T follicular helper cell (primary cell): ENCODE data around the gene ATP13A3.

Experiments
- DNase-seq: peaks from one replicate; pipeline ENCODE4 v3.0.0-alpha.2; 2020; ENCODE audit warnings: low read depth

ATP13A3 gene

DNA sequence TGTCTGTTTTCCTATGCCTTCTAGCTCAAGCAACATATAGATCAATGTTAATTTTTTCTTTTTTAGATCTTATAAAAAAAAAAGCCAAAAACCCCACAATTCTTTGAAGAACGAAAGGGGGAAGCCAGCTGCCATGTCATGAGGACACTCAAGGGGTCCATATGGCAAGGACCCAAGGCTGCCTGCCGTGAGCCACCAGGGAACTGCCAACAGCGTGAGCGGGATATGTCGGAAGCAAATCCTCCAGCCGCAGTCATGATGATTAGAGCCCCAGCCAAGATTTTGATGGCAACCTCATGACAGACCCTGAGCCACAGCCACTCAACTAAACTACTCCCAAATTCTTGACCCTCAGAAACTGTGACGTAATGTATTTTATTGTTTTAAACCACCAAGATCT lies 94.2 kb downstream of the ATP13A3 start:
- no peak for DNase-seq

DNA sequence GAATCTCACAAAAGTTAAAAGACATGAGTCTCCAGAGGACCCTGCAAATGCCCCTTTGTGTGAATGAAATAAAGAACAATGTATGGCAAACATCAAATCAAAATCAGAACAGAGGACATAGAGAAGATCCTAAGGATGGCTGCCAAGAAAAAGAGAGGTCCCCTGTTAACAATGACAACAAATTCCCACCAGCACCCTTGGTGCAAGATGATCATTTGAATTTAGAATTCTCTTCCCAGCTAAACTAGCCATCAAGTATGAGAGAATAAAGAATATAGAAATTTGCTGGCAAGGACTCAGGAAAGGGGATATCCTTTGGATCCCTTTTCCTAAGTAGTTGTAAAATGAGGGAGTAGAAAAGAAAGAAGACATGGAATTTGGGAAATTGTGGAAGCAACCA lies 96.0 kb downstream of the ATP13A3 start:
- no peak for DNase-seq

DNA sequence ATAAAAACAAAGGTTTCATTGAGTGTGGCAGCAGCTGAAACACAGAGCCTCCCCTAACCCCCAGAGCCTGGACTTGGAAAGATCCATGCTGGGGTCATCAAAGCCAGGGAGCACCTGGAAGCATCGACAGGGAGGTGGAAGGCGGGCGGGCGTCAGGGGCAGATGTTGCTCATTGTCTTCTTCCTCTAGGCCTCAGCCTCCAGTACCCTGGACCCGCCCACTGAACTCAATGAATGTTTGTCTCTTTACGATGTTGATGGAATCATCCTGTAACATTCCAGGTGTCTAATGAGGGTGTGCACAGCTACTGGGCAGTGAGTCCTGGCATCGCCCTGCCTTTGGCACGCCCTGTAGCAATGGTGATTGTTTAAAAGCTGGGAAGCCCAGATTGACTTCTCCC lies 97.5 kb downstream of the ATP13A3 start:
- DNase-seq = no peak

DNA sequence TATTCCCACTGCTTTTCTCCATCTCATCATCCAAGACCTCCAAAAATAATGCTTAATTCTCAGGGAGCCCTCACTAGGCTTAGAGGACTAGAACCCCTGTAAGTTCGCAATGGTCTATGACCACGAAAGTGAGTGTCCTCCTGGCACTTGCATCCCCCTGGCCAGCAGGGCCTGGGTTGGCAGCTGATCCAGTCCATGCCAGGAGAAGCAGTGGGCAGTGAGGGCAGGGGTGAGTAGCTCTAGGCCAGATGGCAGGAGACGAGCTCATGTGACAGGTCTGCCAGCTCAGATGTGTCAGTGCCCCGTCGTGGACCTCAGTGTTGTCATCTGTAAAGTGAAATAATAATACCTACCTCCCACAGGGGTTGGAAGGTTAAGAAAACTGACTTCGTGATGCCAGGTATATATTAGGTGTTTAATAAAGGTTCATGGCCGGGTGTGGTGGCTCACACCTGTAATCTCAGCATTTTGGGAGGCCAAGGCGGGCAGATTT lies 98.8 kb downstream of the ATP13A3 start:
- no peak for DNase-seq

DNA sequence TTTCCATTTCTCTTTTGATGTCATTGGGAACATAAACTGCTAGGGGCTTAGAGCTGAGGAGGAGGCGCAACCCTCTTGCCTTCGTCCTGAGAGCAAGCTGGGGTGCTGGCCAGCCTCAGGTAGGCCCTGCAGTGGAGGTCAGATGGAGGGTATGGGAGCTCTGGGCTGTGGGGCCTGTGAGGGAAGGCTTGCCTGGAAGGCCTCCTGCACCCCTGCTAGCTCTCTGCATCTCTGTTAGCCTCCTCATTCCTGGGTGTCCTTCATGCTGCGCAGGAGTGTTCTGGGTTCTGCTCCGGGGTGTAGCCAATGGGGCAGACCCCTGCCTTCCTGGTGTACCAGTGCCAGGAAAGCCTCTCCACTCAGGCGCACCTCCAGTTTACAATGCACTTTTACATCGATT lies 99.5 kb downstream of the ATP13A3 start:
- DNase-seq = no peak

DNA sequence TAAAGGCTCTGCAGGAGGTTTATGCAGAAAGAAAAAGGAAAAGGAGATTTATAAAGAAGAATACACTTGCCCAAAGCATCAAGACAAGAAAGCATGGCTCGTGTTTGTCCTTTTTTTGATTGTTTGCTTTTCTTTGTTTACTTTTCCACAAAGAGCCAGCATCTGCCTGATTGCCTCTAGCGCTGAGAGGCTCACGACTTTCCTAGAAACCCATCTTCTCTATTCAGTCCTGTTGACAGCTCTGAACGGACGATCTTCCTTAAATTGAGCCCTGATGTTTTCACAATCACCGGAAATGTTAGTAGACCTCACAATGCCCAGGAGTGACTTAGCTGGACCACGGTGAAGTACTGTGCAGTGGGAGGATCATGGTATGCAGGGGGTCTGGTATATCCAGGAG lies 100.2 kb downstream of the ATP13A3 start:
- no peak for DNase-seq

DNA sequence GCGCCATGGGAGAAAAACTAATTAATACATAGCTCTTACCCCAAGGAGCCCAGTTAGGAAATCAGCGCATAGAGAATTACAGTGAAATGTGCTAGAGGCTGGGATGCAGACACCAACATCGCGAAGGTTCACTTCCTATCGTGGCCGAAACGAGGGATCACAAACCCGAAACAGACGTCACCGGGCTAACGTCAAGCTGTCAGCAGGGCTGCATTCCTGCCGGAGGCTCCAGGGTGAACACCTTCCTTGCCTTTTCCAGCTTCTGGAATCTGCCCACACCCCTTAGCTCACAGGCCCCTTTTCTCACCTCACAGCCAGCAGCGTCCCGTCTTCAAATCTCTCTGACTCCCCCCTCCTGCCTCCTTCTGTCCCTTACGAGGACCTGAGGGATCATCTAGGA lies 100.7 kb downstream of the ATP13A3 start:
- no peak for DNase-seq

DNA sequence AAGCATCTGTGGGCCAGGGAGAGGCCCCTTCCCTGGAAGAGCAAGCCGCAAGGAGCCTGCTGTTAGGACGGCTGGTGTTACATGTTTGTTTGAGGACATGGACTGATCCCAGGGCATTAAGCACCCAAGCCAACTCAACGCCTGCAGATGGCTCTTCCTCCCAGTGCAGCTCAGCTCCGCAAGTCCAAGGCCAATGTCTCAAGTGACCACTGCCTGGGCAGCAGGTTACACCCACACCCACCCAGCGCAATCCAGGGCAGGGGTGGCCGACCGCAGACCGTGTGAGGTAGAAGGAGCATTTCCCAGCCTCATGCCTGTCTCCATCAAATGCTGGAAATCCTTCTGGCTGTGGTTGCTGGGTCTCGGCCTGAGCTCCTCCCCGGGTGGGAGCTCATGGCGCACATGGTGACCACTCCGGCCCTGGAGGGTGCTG lies 102.2 kb downstream of the ATP13A3 start:
- DNase-seq = no peak

DNA sequence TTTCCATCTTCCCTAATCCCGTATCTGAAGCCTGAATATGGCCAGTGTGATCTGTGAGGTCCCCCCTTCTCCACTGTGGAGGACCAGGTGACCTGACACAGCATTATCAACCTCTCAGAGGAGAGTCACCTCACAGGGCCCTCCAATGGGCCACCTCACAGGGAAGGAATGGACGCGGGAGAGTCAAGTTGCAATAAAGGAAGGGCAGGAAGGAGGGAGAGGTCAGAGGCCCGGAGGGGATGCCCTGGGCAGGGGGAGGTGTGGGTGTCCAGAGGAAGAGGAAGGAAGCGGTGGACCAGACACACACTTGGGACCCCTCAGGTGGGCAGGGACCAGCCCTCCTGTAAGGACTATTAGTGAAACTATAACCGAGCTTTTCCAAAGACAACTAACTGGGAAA lies 102.6 kb downstream of the ATP13A3 start:
- DNase-seq = no peak

DNA sequence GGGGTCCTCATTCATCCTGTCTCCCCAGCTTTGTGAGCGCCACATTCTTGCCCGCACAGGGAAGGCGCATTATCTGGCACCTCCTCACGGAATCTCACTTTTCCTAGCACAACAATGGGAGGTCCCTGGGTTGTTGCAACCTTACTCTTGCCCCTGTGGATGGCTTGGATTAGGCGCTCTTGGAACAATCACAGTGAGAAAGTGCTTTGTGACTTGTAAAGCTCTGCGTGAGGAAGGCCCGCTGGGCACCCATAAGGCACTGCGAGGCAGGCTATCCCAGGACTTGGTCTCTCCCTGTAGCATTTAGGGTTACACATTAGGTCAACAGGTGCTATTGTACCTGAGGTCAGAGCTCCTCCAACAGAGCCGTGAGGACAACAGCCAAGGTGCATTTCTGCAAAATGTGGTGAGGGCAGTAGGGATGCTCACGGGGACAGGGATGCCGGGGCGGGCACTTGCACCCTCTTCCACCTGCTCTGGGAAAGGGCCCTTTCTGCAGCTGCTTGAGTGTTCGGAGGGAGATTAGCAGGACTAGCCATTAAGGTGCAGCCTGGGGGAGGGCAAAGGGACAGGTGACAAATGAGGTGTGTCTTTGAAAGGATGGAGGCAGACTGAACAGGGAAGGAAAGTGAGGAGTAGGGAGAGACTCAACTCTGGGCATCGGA lies 103.4 kb downstream of the ATP13A3 start:
- DNase-seq = no peak

DNA sequence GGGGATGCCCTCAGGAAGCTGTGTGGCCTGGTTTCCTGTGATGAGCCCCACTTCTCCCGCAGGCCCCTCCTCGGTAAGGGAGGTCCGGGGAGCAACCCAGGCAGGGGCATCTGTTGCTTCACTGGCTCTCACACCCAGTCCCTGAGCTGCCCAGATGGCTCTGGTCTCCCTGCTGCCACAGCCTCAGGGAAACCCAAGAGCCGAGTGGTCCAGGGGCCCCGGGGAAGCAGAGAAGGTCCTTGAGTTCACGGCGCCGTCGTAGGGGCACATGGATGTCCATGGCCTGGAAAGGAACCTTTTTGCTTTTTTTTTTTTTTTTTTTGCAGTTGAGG lies 103.9 kb downstream of the ATP13A3 start:
- no peak for DNase-seq

DNA sequence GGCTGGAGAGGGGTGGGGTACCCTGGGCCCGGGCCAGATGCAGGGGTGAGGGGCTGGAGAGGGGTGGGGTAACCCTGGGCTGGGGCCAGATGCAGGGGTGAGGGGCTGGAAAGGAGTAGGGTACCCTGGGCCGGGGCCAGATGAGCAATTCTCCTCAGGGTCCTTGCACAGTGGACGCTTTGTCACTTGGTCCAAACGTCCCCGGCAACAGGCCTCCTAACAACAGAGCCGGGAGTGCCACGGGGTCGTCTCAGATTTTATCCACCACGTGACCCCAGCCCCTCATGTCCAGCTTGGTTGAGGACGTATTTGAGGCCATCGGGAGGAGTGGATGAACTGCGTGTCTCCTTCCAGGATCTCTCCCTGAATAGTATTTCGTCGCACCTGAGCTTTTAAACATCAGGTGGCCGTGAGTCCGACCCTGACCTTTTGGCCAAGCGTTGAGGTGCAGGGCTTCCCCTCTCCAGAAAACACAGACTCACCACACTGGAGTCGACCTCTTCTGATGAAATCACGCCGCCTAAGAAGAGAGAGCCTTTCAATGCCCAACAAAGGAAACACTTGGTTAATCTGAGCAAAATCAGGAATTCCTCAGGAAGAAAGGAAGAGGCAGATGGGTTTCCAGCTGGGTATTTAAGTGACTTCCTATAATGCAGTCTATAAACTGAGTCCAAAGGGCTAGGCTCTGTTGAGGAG lies 104.5 kb downstream of the ATP13A3 start:
- DNase-seq = no peak

DNA sequence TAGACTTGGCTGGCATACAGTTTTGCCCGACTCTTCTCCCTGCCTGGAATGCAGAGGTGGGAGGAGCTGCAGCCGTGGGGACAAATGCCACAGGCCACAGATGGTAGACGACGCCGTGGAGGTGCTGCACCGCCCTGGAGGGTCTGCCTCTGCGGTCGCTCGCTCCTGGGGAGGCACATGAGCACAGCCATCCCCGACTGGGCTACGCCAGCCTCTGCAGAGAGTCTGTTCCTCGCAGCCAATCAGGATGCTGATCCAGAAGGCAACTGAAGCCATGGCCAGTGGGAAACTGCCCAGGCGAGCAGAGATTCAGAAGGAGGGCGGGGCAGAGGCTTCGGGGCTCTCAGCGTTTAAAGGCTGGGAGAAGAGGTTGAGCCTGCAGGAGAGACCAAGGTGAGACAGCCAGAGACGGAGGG lies 105.3 kb downstream of the ATP13A3 start:
- DNase-seq = no peak

DNA sequence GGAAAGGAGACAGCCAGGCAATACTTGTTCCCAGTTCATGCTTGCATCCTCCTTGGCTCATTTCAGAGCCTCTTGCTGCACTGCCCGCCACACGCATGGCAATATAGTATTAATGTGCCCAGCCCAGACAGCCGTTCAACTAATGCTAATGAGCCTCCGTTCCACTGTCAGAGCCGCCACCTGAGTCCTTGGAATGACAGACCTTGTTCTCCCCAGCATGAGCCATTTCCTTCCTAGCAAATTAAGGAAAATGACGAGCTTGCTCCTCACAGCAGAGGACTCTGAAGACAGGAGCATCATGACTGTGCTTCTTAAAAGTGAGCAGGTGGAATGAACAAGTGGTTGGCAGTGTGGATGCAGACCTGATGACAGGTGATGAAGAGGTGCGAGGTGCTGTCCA lies 106.5 kb downstream of the ATP13A3 start:
- DNase-seq = no peak

DNA sequence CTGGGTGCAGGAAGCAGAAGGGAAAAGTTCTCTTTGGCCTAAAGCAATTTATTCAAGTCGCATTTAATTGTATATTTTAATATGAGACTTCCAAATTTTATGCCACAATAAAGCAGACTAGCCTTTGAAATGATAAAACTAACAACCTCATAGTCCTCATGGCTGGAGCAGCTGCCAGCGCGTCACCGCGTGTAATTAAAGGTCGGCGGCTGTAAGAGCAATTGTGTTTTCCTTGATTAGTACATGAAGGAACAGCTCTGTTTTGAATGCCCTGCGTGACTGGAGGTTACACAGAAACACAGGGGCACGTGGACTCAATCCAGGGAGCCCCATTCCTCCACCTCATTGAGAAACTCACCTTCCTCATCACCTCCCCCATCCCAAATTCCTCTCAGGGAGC lies 107.2 kb downstream of the ATP13A3 start:
- no peak for DNase-seq

DNA sequence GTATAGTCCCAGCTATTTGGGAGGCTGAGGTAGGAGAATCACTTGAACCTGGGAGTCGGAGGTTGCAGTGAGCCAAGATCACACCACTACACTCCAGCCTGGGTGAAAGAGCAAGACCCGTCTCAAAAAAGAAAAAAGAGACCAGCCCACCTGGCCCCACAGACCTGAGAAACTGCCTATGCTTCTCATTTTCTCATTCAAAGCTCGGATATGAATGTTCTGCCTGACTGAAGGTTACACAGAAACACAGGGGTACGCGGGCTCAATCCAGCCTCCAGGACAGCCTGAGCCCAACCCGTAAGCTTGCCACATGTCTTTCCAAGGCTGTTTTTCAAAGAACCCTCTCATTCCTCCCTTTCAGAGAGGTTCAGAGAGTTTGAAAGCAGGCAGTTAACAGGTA lies 107.6 kb downstream of the ATP13A3 start:
- no peak for DNase-seq

DNA sequence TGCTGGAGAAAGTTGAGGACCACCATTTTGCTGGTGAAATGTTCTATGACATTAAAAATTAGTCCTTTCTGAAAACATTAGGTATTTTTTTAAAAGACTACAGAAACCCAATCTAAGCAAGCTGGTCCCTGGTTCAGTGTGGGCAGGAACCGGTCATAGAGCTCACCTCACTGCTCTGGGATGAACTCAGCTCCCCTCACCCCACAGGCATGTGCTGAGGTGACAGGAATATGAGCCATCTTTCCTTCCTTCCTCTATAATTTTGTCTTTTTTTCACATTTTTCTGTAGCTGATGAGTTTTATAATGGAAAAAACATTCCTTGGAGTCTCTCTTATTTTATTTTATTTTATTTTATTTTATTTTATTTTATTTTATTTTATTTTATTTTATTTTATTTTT lies 109.1 kb downstream of the ATP13A3 start:
- DNase-seq = no peak

DNA sequence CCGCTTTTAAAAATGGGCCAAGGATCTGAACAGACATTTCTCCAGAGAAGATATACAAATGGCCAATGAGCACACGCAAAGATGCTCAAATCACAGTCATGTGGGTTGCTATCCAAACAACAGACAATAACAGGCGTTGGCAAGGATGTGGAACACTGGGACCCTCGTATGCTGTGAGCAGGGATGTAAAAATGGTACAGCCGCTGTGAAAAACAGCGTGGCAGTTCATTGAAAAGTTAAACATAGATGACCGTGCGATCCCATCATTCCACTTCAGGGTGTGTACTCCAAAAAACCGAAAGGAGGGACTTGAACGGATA lies 110.6 kb downstream of the ATP13A3 start:
- no peak for DNase-seq

DNA sequence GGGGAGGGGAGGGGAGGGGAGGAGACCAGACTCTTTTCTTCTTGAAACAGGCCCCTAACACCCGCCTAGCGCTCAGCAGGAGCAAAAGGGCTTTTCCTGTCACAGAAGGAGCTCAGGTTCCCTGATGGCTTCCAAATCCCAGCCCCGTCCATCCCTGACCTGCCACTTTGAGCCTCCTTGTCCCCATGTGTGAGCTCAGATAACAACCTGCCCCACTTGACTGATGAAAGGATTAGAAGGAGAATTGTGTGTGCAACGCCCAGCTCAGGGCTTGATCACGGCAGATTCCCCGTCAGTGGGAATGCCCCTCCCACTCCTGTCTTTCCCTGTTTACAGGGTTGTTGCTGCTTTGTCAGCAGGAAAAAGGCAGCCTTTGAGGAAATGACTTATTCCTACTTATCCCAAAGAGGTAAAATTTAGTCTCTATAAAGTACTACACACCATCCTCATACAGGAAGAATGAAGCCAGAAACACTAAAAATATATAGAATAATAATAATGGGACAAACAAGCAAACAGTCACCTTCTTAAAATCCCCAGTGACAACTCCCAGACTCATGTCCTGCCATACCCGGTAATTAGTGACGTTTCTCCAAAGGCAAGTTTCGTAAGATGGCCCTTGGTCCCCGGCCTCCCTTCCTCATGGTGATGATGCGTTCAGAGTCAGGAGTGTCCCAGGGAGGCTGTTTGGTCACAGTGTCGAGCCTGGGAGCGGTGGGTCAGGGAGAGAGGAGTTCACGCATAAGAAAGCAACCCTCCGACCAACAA lies 111.1 kb downstream of the ATP13A3 start:
- no peak for DNase-seq

DNA sequence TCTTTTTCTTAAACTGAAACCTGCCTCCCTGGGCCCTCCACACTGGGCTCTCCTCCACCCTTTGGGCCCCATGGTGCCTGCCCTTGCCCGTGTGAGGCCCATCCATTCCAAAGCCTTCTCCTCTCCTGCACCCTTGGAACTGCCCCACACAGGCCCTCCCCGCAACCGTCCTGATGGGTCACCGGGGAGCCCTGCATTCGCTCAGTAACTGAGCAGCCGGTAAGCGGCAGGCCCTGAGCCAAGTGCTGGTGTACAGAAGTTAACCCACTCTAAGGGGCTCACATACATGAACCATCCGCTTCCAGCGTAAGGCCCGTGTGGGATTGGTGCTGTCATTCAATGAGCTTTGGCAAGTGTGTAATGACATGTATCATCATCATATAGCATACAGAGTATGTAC lies 111.9 kb downstream of the ATP13A3 start:
- DNase-seq = no peak

DNA sequence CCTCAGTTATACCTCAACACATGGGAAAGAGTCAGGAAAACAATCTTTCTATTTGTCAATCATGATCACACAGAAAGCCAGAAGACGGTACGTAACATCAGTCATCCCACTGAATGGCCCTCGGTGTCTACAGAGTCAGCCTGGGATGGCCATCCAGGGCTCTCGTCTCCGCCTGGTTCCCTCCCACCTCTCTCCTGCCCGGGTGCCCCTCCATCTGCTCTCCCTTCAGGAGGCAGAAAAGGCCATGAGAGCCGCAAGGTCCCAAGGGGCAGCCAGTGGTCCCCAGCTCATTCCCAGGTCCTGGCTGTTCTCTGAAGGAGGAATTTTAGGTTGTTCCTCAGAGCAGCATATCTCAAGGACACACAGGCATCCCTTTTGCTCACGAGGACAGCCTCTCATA lies 112.9 kb downstream of the ATP13A3 start:
- DNase-seq = no peak

DNA sequence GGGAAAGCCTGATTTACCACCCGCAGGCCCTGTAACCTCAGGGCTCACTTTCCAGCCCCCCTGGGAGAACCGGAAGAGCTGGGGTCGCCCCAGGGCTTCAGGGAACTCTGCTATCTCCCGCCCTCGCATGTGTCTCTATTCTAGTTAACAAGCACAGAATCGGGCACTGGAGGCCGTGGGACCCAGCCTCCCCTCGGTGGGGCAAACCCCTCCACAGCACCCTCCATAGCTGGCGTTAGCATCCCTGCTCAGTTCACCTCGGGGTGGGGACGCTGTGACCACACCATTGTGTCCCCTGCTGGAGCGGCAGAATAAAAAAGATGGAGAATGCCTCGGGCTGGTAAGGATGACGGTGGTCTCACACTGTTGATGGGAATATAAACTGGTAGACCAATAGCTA lies 113.8 kb downstream of the ATP13A3 start:
- no peak for DNase-seq

DNA sequence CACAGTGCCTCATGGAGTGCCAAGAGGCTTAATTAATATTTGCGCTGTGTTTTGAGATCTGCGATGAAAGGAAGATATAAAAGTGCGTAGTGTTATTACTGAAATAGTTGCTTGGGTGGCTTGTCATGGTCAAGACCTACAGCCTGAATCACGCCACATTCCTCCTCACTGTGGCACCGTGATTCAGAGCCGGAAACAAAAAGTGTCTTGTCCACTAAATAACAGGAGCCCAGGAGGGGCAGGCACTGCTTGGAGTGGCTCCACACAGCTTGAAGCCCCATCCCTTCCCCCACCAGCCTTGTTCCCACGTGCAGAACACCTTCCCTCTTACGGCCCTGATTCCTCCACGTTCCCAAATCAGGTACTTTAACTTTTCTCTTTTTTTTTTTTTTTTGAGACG lies 116.0 kb downstream of the ATP13A3 start:
- DNase-seq = no peak
